H1 (cell line): ENCODE measurements around the gene TDRD3. TPM values are rescaled to one million over a fixed set of nuclear protein-coding genes. Genes with fewer than 3 reads are reported as not detected.

Experiments
- CTCF ChIA-PET: fragments of 300-600 bp; sonication (Branson Sonifier 250); formaldehyde crosslinking; loops from one replicate; lab custom pipeline; 2021; ENCODE audit not compliant: partially characterized antibody; lab: Charles Lee
- POLR2A ChIA-PET: fragments of 300-600 bp; sonication (Branson Sonifier 250); formaldehyde crosslinking; loops from one replicate; lab custom pipeline; 2021; ENCODE audit warnings: inconsistent platforms; ENCODE audit not compliant: partially characterized antibody; lab: Charles Lee
- DNase-seq, 2 experiments: peaks; one replicate each; pipeline versions ENCODE4 v3.0.0 to v3.0.0-alpha.2; 2010 to 2022; ENCODE audit warnings: low spot score in 2 of 2, low read depth in 1 of 2, mixed read lengths in 1 of 2
- FAIRE-seq: peaks from 2 replicates; lab custom pipeline; 2011; peaks lifted over from hg19 to GRCh38; lab: Jason Lieb, UNC
- H2AFZ ChIP-seq: 2 replicates; pipeline ENCODE4 v1.8.1; 2012; ENCODE audit warnings: low read length, inconsistent platforms
- H2AK5ac ChIP-seq: 2 replicates; pipeline ENCODE4 v1.6.1; 2013; ENCODE audit warnings: low read depth, low read length
- H2BK120ac ChIP-seq: replicated peaks from 2 replicates; pipeline ENCODE3; 2013; ENCODE audit warnings: low read depth, low read length, inconsistent platforms
- H2BK12ac ChIP-seq: 2 replicates; pipeline ENCODE4 v1.6.1; 2013; ENCODE audit warnings: low read depth, low read length
- H2BK15ac ChIP-seq: 2 replicates; pipeline ENCODE4 v1.6.1; 2013; ENCODE audit warnings: low read length
- H2BK20ac ChIP-seq: 2 replicates; pipeline ENCODE4 v1.6.1; 2013; ENCODE audit warnings: low read length
- H2BK5ac ChIP-seq: 2 replicates; pipeline ENCODE4 v1.6.1; 2013; ENCODE audit warnings: low read depth, low read length
- H3K14ac ChIP-seq: 2 replicates; pipeline ENCODE4 v1.6.1; 2013; ENCODE audit warnings: inconsistent platforms; ENCODE audit not compliant: insufficient read length
- H3K18ac ChIP-seq: 2 replicates; pipeline ENCODE4 v1.6.1; 2013; ENCODE audit warnings: low read length; ENCODE audit errors: extremely low read depth
- H3K23ac ChIP-seq: 2 replicates; pipeline ENCODE4 v1.6.1; 2013; ENCODE audit warnings: inconsistent platforms; ENCODE audit not compliant: insufficient read length
- H3K23me2 ChIP-seq: 2 replicates; pipeline ENCODE4 v1.6.1; 2013; ENCODE audit warnings: low read depth, low read length
- H3K27ac ChIP-seq: 2 replicates; pipeline ENCODE4 v1.6.1; 2011; ENCODE audit warnings: low read depth, low read length, inconsistent platforms
- H3K27me3 ChIP-seq, 4 experiments: replicated peaks in 1 of 4; 1 replicate in 1 of 4; 2 replicates in 3 of 4; pipeline versions ENCODE4 v1.6.1 to v1.8.1; 2011 to 2013; ENCODE audit warnings: low read length in 3 of 4, mild to moderate bottlenecking in 3 of 4, inconsistent platforms in 2 of 4, mixed read lengths in 2 of 4, moderate library complexity in 1 of 4; ENCODE audit not compliant: control insufficient read depth in 3 of 4, insufficient read depth in 3 of 4; ENCODE audit errors: extremely low read depth in 1 of 4
- H3K36me3 ChIP-seq, 4 experiments: 2 replicates each; pipeline versions ENCODE4 v1.6.1 to v1.8.1; 2011 to 2013; ENCODE audit warnings: mild to moderate bottlenecking in 4 of 4, low read length in 3 of 4, moderate library complexity in 2 of 4, control low read depth in 1 of 4, inconsistent platforms in 1 of 4; ENCODE audit not compliant: insufficient read depth in 4 of 4, control insufficient read depth in 2 of 4
- H3K4ac ChIP-seq: replicated peaks from 2 replicates; pipeline ENCODE3; 2013; ENCODE audit warnings: low read length, low read depth, mixed read lengths, inconsistent platforms; ENCODE audit not compliant: insufficient read length
- H3K4me1 ChIP-seq, 4 experiments: replicated peaks in 1 of 4; 1 replicate in 1 of 4; 2 replicates in 3 of 4; pipeline versions ENCODE4 v1.6.1 to v1.8.1; 2011 to 2013; ENCODE audit warnings: low read length in 3 of 4, inconsistent platforms in 2 of 4, mixed read lengths in 1 of 4; ENCODE audit not compliant: insufficient read depth in 4 of 4, control insufficient read depth in 3 of 4
- H3K4me2 ChIP-seq, 2 experiments: 2 replicates each; pipeline versions ENCODE4 v1.6.1 to v1.8.1; 2011 to 2013; ENCODE audit warnings: low read depth in 2 of 2, low read length in 2 of 2, control low read depth in 1 of 2, inconsistent platforms in 1 of 2, mild to moderate bottlenecking in 1 of 2; ENCODE audit not compliant: insufficient read depth in 1 of 2
- H3K4me3 ChIP-seq, 4 experiments: fragments of 200-600, 300-600 bp in 1 of 4; sonication (generic), shearing (Covaris generic), sonication (Bioruptor Twin) in 1 of 4; 2 replicates each; pipeline versions ENCODE4 v1.5.1 to v1.8.1; 2011 to 2016; ENCODE audit warnings: low read length in 4 of 4, low read depth in 3 of 4, control low read depth in 2 of 4, inconsistent platforms in 2 of 4, mild to moderate bottlenecking in 2 of 4, mixed read lengths in 1 of 4, moderate library complexity in 1 of 4; ENCODE audit not compliant: insufficient read depth in 2 of 4; ENCODE audit errors: extremely low read depth in 1 of 4
- H3K56ac ChIP-seq: replicated peaks from 2 replicates; pipeline ENCODE3; 2013; ENCODE audit warnings: low read depth, mild to moderate bottlenecking, mixed read lengths, low read length, inconsistent platforms; ENCODE audit not compliant: insufficient read length
- H3K79me1 ChIP-seq: 2 replicates; pipeline ENCODE4 v1.6.1; 2013; ENCODE audit warnings: low read depth, low read length, control low read depth
- H3K79me2 ChIP-seq, 2 experiments: 2 replicates each; pipeline versions ENCODE4 v1.6.1 to v1.8.1; 2012 to 2013; ENCODE audit warnings: low read length in 2 of 2, mild to moderate bottlenecking in 2 of 2, inconsistent platforms in 1 of 2; ENCODE audit not compliant: insufficient read depth in 2 of 2, control insufficient read depth in 1 of 2
- H3K9ac ChIP-seq, 4 experiments: replicated peaks in 1 of 4; 1 replicate in 1 of 4; 2 replicates in 3 of 4; pipeline versions ENCODE4 v1.6.1 to v1.8.1; 2011 to 2013; ENCODE audit warnings: low read depth in 3 of 4, low read length in 3 of 4, control low read depth in 2 of 4, mild to moderate bottlenecking in 2 of 4, moderate library complexity in 2 of 4, inconsistent platforms in 1 of 4; ENCODE audit errors: extremely low read depth in 1 of 4
- H3K9me3 ChIP-seq, 2 experiments: 2 replicates each; pipeline versions ENCODE4 v1.6.1 to v1.8.1; 2012 to 2013; ENCODE audit warnings: mild to moderate bottlenecking in 2 of 2, moderate library complexity in 2 of 2, control low read depth in 1 of 2, inconsistent platforms in 1 of 2, low read depth in 1 of 2, low read length in 1 of 2, mixed read lengths in 1 of 2; ENCODE audit not compliant: insufficient read depth in 2 of 2
- H4K20me1 ChIP-seq, 2 experiments: replicated peaks in 1 of 2; 2 replicates each; pipeline versions ENCODE3 to v1.8.1; 2011 to 2013; ENCODE audit warnings: inconsistent platforms in 2 of 2, low read length in 2 of 2, mild to moderate bottlenecking in 1 of 2; ENCODE audit not compliant: insufficient read depth in 2 of 2, control insufficient read depth in 1 of 2
- H4K5ac ChIP-seq: 2 replicates; pipeline ENCODE4 v1.6.1; 2013; ENCODE audit warnings: low read length, low read depth, mixed read lengths, inconsistent platforms; ENCODE audit not compliant: insufficient read length
- H4K8ac ChIP-seq: 2 replicates; pipeline ENCODE4 v1.8.0; 2013; ENCODE audit warnings: mild to moderate bottlenecking, moderate library complexity, low read length, inconsistent platforms; ENCODE audit not compliant: insufficient read depth; ENCODE audit errors: extremely low read depth
- H4K91ac ChIP-seq: replicated peaks from 2 replicates; pipeline ENCODE3; 2013; ENCODE audit warnings: low read length, mixed read lengths, inconsistent platforms; ENCODE audit not compliant: insufficient read length
- ATF2 ChIP-seq: IDR thresholded peaks from 2 replicates; pipeline ENCODE4 v1.6.1; 2012; ENCODE audit warnings: low read length, inconsistent platforms
- BCL11A ChIP-seq, 2 experiments: IDR thresholded peaks; one replicate each; pipeline ENCODE4 v1.6.1; 2011; ENCODE audit warnings: low read depth in 2 of 2, low read length in 2 of 2, mild to moderate bottlenecking in 2 of 2
- CHD1 ChIP-seq: IDR thresholded peaks from 2 replicates; pipeline ENCODE4 v1.6.1; 2012; ENCODE audit warnings: low read depth, low read length, improper control_type of control experiment
- CTBP2 ChIP-seq: IDR thresholded peaks from 2 replicates; pipeline ENCODE4 v1.7.0; 2011; ENCODE audit warnings: borderline replicate concordance, mild to moderate bottlenecking, moderate library complexity, mixed read lengths, low read length; ENCODE audit not compliant: insufficient read depth, insufficient read length
- FOSL1 ChIP-seq: IDR thresholded peaks from 2 replicates; pipeline ENCODE4 v1.6.1; 2011; ENCODE audit warnings: mild to moderate bottlenecking, low read depth, low read length, moderate library complexity; ENCODE audit not compliant: insufficient read depth
- JUND ChIP-seq: IDR thresholded peaks from 2 replicates; pipeline ENCODE4 v1.6.1; 2011; ENCODE audit warnings: mild to moderate bottlenecking, improper control_type of control experiment, low read length
- MAFK ChIP-seq: IDR thresholded peaks from 2 replicates; pipeline ENCODE4 v1.6.1; 2012; ENCODE audit warnings: low read depth, mild to moderate bottlenecking, improper control_type of control experiment, low read length
- NRF1 ChIP-seq: IDR thresholded peaks from 2 replicates; pipeline ENCODE4 v1.6.1; 2011; ENCODE audit warnings: mild to moderate bottlenecking, low read depth, low read length, improper control_type of control experiment
- SIRT6 ChIP-seq: IDR thresholded peaks from one replicate; pipeline ENCODE4 v1.7.1; 2012; ENCODE audit warnings: low read length, inconsistent platforms
- TBP ChIP-seq: IDR thresholded peaks from 2 replicates; pipeline ENCODE4 v1.6.1; 2011; ENCODE audit warnings: low read depth, low read length, improper control_type of control experiment
- USF2 ChIP-seq: IDR thresholded peaks from 2 replicates; pipeline ENCODE4 v1.6.1; 2011; ENCODE audit warnings: low read length, improper control_type of control experiment
- YY1 ChIP-seq: IDR thresholded peaks from 2 replicates; pipeline ENCODE4 v1.6.1; 2011; ENCODE audit warnings: low read depth, mild to moderate bottlenecking, low read length
- WGBS, 2 experiments: shearing (Covaris generic) in 1 of 2; methylation state at CpG; one replicate each; pipeline versions ENCODE4 v1.1.6 to v1.1.7; 2013 to 2015; ENCODE audit warnings: low lambda C conversion rate in 2 of 2, mixed read lengths in 2 of 2, inconsistent platforms in 1 of 2, low coverage in 1 of 2, missing lambda C conversion rate in 1 of 2; ENCODE audit not compliant: insufficient replicate concordance in 2 of 2, insufficient coverage in 1 of 2, insufficient read length in 1 of 2; ENCODE audit errors: extremely low coverage in 1 of 2, missing lambda C conversion rate in 1 of 2; 5-methylcytosine and 5-hydroxymethylcytosine counted together
- polyA plus RNA-seq, 7 experiments: library from polyadenylated mRNA; depleted of rRNA in 3 of 7; stranded (reverse) in 5 of 7; unstranded in 2 of 7; fragments of >200 nt in 5 of 7; fragments of 200-250 nt in 2 of 7; gene quantifications; 1 replicate in 5 of 7; 2 replicates in 1 of 7; 4 replicates in 1 of 7; pipeline versions ENCODE4 v1.2.1 to v1.2.3, GENCODE V29; 2011 to 2013; ENCODE audit warnings: missing spikeins in 2 of 7, mixed read lengths in 2 of 7
- total RNA-seq: library from RNA; stranded (reverse); fragmentation: NEBNext Ultra II Directional; extraction: Animal tissue kit (Norgen Biotek cat#: 25700); gene quantifications from 2 replicates; pipeline ENCODE4 v1.2.1, GENCODE V29; 2021

The TDRD3 gene
- total and polyA plus RNA-seq, 2 of the 8 experiments (the other 6 are each of a cell fraction or from before 2014, with no cell fraction given) = 2.5 to 14.7 TPM

- 80% methylated on average over 2 of the region's 2 CpGs; no CpG with 5 or more reads in 1 of the 2 experiments for WGBS, 2 experiments
- Histone ChIP-seq H3K4me3 (no peak overlapping the region), H4K8ac (no peak overlapping the region)
- TF ChIP-seq ATF2 = no peak
- no peak for TF ChIP-seq USF2
- TF ChIP-seq JUND = no peak
- TF ChIP-seq FOSL1 = no peak
- no peak for TF ChIP-seq NRF1
- no peak for TF ChIP-seq SIRT6
- no peak for TF ChIP-seq CTBP2
- no peak for TF ChIP-seq MAFK
- TF ChIP-seq BCL11A (IDR thresholded peaks at IDR 0.05; ENCODE audit: low read depth in 2 of 2, low read length in 2 of 2) = no peak
- no peak for TF ChIP-seq YY1
- TF ChIP-seq CHD1 = no peak
- TF ChIP-seq TBP = no peak
These were observed 21.9 kb downstream of the TDRD3 start for GRCh38 chr13:60418954-60419353.

More at GRCh38 chr13:60418954-60419353, 21.9 kb downstream of the TDRD3 start:
- Histone ChIP-seq H3K56ac (no peak overlapping the region), H3K36me3 (no peaks in the 10 kb centered on the region), H2BK5ac (no peak overlapping the region), H2BK12ac (no peak overlapping the region), H4K20me1 (no peaks in the 10 kb centered on the region), H2BK120ac (no peak overlapping the region), H2BK20ac (no peak overlapping the region), H2BK15ac (no peak overlapping the region), H3K4me2 (no peak overlapping the region), H3K23me2 (no peaks in the 10 kb centered on the region), H4K91ac (no peak overlapping the region), H3K4me1 (no peaks in the 10 kb centered on the region), H3K79me1 (no peaks in the 10 kb centered on the region), H2AFZ (no peak overlapping the region), H3K18ac (no peak overlapping the region), H3K4ac (no peak overlapping the region), H3K79me2 (peaks cover 0 to 4% of the 10 kb centered on the region in 2 experiments; a peak in 2 of 4 replicates), H3K27ac (no peak overlapping the region), H3K9me3 (peaks cover 2 to 5% of the 10 kb centered on the region in 2 experiments; a peak in 1 of 4 replicates), H4K5ac (no peak overlapping the region), H2AK5ac (no peak overlapping the region), H3K23ac (no peak overlapping the region), H3K14ac (no peak overlapping the region), H3K27me3 (no peaks in the 10 kb centered on the region), H3K9ac (no peak overlapping the region)
- ChIA-PET POLR2A (interaction anchor here (1.5 kb wide), 1 partner anchor 13 kb away, joined by 4 read pairs; no protein-coding TSS in a partner anchor), CTCF (no interaction called here)
- no peak for FAIRE-seq
- DNase-seq = no peak
